NCI-H128 (cell line): Measurements from ENCODE around the gene CD3D.

Experiments used
- DNase-seq: peaks from one replicate; lab custom pipeline; 2025; ENCODE audit not compliant: unreplicated experiment; lab: John Stamatoyannopoulos, UW

Gene CD3D

GRCh38 chr11:118342503-118343161, at the start of gene CD3D:
Gene CD3D, minus strand, starts transcription at chr11:118342705. Its CDS starts 98 bp downstream, at chr11:118342607.
- DNase-seq, result no peak

- DNase-seq, result no peak
Measured at GRCh38 chr11:118383657-118384056, 41.2 kb upstream of the CD3D start.

GRCh38 chr11:118382954-118383353, 40.4 kb upstream of the CD3D start:
- DNase-seq, result no peak

DNA sequence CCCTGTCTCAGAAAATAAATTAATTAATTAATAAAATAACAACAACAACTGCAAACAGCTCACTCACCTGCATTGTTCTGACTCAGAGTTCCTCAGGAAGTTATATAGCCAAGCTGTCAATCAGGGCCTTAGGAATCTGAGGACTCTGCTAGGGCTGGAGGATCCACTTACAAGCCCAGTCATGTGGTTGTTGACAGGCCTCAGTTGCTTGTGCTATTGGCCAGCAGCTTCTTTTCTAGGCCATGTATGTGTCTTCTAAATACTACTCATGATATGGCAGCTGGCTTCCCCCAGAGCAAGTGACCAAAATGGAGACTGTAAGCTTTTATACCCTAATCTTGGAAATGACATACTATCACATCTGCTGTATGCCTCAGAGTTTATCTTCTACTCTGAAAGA, 38.1 kb upstream of the CD3D start:
- DNase-seq, result no peak

DNA sequence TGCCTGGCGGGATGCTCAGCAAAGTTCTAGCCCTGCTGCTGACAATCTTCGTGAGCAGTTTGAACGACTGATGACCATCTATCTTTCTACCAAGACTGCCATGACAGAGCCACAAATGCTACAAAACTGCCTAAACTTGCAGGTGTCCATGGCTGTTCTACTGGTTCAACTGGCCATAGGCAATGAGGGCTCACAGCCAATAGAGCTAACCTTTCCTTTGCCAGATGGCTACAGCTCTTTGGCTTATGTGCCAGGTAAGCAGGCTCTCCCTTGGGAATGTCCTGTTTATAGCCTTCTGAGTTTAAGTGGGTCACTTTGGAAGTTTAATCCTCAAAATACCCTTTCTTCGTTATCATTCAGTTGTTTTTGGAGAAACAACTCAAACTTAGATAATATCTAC, 37.0 kb upstream of the CD3D start:
- no peak for DNase-seq

DNA sequence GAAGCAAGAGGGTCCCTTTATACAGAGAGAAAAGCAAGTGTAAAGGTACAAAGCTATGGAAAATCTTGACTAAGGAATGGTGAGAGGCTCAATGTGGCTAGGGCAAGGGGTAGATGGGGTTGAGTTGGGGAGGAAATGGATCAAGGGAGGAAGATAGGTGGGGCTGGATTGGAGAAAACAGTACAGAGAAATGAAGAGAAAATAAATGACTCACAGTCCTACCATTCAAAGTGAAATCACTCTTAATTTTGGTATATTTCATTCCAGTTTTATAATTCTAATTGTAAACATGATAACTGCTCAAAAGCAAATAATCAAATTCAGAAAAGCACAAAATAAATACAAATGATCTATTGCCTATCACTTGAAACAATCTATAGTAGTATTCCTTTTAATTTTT, 33.5 kb upstream of the CD3D start:
- no peak for DNase-seq

- no peak for DNase-seq
Measured at GRCh38 chr11:118374729-118375128, 32.2 kb upstream of the CD3D start.

- DNase-seq, result no peak
Measured at GRCh38 chr11:118373871-118374270, 31.4 kb upstream of the CD3D start.

DNA sequence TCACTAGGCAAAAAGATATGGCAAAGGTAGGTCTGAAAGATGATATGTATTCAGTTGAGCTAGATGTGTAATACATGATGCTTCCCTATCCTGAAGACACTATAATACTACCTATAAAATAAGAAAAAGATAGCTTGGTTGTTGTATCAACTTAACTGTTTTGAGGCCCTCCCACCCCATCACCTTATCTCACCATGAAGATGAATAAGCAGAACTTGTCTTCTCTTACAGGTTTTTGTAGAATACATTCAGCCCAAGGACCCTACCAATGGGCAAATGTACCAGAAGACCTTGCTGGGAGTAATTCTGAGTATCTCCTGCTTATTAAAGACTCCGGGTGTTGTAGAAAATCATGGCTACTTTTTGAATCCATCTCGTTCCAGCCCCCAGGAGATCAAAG, 30.8 kb upstream of the CD3D start:
- DNase-seq, result no peak

- no peak for DNase-seq
Measured at GRCh38 chr11:118370774-118371173, 28.3 kb upstream of the CD3D start.

DNA sequence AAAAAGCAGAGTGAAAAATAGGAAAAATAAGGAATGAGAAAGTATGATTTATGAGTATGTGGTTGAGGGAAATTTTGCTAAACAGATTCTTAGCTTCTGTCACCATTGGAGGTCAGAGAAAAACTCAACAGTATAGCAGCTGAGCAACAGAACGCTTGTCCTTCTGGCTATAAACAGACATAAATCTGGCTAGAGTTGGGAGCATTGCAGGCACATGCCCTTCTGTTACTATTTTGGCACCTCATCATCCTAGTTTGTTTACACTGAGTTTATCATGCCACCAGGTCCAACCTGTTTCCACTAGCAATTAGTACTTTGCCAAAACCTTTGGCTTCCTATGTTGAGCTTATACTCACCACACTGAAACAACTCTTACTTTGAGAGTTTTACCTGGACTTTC, 23.8 kb upstream of the CD3D start:
- DNase-seq, result no peak

DNA sequence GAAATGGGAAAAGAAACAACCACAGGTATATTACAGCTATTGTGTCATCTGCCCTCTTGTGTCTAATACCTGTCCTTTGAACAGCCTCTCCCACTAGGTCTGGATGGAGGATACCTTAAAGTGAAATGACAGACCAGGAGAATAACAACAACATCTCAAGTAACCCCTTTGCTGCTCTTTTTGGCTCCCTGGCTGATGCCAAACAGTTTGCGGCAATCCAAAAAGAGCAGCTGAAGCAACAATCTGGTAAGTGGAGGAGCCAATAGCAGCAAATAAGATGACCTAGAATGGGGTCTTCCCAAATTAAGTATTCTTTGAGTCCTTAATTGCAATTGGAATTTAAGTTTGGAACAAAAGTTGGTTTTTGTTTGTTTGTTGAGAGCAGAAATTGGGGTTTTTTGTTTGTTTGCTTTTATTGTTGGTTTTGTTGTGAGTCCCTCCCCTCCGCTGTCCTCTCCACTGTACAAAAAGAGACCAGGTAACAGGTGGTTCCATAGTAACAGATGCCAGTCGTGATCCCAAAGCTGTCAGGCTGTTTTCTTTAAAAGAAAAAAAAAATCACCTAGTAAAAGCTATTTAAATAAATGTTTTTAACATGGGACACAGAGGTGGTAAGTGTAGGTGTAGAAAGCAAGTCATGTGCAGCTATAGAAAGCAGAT, 22.6 kb upstream of the CD3D start:
- no peak for DNase-seq

DNA sequence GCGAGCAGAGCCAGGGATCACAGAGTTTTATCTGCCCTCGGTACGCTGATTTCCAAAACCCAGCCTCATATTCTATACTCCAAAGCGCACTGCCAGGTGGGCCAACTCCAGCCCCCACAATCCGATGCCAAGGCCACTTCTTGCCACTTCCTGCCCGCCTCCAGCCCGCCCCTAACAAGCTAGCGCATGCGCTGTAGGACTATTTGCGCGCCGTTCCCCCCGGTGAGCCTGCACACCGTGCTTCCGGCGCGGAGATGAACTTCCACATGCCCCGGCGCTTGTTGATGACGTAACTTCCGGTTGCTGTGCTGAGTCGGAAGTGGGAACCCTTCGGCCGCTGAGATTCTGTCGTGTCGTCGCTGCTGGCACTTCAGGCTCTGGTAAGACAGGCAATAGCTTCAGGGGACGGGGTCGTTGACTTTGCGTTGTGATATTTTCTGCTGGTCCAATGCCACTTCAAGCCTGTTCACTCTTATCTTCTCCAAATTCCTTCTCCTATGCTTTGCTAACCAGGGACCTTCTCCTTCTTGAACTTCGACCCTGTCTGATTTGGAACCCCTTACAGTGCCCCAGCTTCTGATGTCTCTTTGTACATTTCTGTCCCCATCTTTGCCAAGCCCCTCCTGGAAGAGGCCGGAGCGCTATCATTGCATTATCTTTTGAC, 16.9 kb upstream of the CD3D start, which contains the start of gene UBE4A:
Gene UBE4A (plus strand): TSS at position 306 of the 664 bp plus-strand sequence. CDS start 5,481 bp downstream, outside the sequence.
- DNase-seq, result peak; percentile 70

GRCh38 chr11:118358071-118358470, 15.6 kb upstream of the CD3D start:
- no peak for DNase-seq

GRCh38 chr11:118353084-118353710, 10.7 kb upstream of the CD3D start:
- DNase-seq, result no peak

- DNase-seq, result no peak
Measured at GRCh38 chr11:118349475-118349874, 7.0 kb upstream of the CD3D start.

- no peak for DNase-seq
Measured at GRCh38 chr11:118343981-118344515, 1.5 kb upstream of the CD3D start, which contains the start of gene CD3G. Gene CD3G, plus strand, starts transcription at chr11:118344344. Its CDS starts 80 bp downstream, at chr11:118344424.

- DNase-seq, result no peak
Measured at GRCh38 chr11:118343248-118343647, 743 bp upstream of the CD3D start.

- no peak for DNase-seq
Measured at GRCh38 chr11:118341815-118342489, 553 bp downstream of the CD3D start.

- no peak for DNase-seq
Measured at GRCh38 chr11:118341261-118341660, 1.2 kb downstream of the CD3D start.

GRCh38 chr11:118340449-118340848, 2.1 kb downstream of the CD3D start:
- no peak for DNase-seq
